Smooth muscle cell (in vitro differentiated cells): Measurements from ENCODE around the gene AXDND1. TPM values are rescaled to one million over a fixed set of nuclear protein-coding genes. Genes with fewer than 3 reads are reported as not detected.
"Not testable (repeated sequence)": the region's sequence is repeated elsewhere in the genome, so short reads cannot be mapped to it uniquely, and the experiment has no call there.

Source experiments
- DNase-seq: peaks from one replicate; lab custom pipeline; 2025; ENCODE audit not compliant: unreplicated experiment; lab: John Stamatoyannopoulos, UW
- H2AFZ ChIP-seq: fragments of 200-600 bp; sonication (generic); 2 replicates; pipeline ENCODE4 v1.6.0; 2016; ENCODE audit warnings: antibody characterized with exemption, low read depth, mild to moderate bottlenecking
- H3F3A ChIP-seq: fragments of 200-600 bp; sonication (generic); 2 replicates; pipeline ENCODE4 v1.6.0; 2017; ENCODE audit warnings: antibody characterized with exemption, low read depth
- H3K27ac ChIP-seq: fragments of 200-600 bp; sonication (generic); 2 replicates; pipeline ENCODE4 v1.5.1; 2016; ENCODE audit warnings: low read depth, mild to moderate bottlenecking
- H3K27me3 ChIP-seq: fragments of 200-600 bp; sonication (generic); 2 replicates; pipeline ENCODE4 v1.6.1; 2016; ENCODE audit warnings: low read depth, mild to moderate bottlenecking
- H3K36me3 ChIP-seq: fragments of 200-600 bp; sonication (generic); 2 replicates; pipeline ENCODE4 v1.5.1; 2016; ENCODE audit warnings: low read depth
- H3K4me1 ChIP-seq: fragments of 200-600 bp; sonication (generic); 2 replicates; pipeline ENCODE4 v1.5.1; 2016; ENCODE audit warnings: low read depth
- H3K4me2 ChIP-seq: fragments of 200-600 bp; sonication (generic); 2 replicates; pipeline ENCODE4 v1.6.0; 2016; ENCODE audit warnings: mild to moderate bottlenecking
- H3K4me3 ChIP-seq: fragments of 200-600 bp; sonication (generic); 2 replicates; pipeline ENCODE4 v1.5.1; 2016; ENCODE audit warnings: mild to moderate bottlenecking
- H3K79me2 ChIP-seq: fragments of 200-600 bp; sonication (generic); 2 replicates; pipeline ENCODE4 v1.6.0; 2016; ENCODE audit warnings: low read depth, mild to moderate bottlenecking
- H3K9ac ChIP-seq: fragments of 200-600 bp; sonication (generic); 2 replicates; pipeline ENCODE4 v1.6.0; 2016; ENCODE audit warnings: low read depth
- H3K9me3 ChIP-seq: fragments of 200-600 bp; sonication (generic); replicated peaks from 2 replicates; pipeline ENCODE4 v1.5.1; 2016; ENCODE audit warnings: low read depth
- H4K20me1 ChIP-seq: fragments of 200-600 bp; sonication (generic); 2 replicates; pipeline ENCODE4 v1.6.0; 2016; ENCODE audit warnings: low read depth
- WGBS: methylation state at CpG from one replicate; pipeline ENCODE4 v1.1.7; 2016; ENCODE audit warnings: low lambda C conversion rate; 5-methylcytosine and 5-hydroxymethylcytosine counted together
- polyA plus RNA-seq: library from polyadenylated mRNA; unstranded; fragments of >200 nt; fragmentation: Nextera tagmentation; extraction: Ambion mirVana; gene quantifications from 2 replicates; pipeline ENCODE4 v1.2.1, GENCODE V29; 2016
- total RNA-seq: library from RNA; depleted of rRNA; stranded (reverse); fragments of >200 nt; gene quantifications from 2 replicates; pipeline ENCODE4 v1.2.3, GENCODE V29; 2014
- TF ChIP-seq, protein P1 (sequence below): fragments of 200-600 bp; sonication (generic); IDR thresholded peaks from 2 replicates; pipeline ENCODE4 v1.5.1; 2017; ENCODE audit warnings: borderline replicate concordance, mild to moderate bottlenecking, antibody characterized with exemption; ENCODE audit not compliant: insufficient read depth, poor library complexity, severe bottlenecking

The AXDND1 gene
- total and polyA plus RNA-seq, 2 experiments from 2014 or later, result 0.41 TPM; not detected in 1

DNA sequence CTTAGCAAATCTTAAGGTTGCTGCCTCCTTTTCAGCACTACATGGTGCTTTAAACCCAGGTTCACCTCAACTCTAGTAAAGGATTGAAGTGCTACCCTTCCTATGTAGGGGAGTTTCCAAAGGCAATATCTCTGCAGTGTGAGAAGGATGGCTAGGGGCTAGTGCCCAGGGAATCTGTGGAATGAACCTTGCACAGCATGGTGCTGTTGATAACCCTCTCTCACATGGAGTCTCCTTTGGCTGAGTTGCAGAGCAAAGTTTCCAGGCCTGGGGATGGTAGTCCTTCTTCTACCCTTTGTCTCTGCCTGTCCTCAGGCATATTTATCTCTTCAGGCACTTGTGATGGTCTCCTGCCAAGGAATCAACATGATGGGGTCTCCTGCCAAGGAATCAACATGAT lies 59.4 kb downstream of the AXDND1 start:
- H3K27me3 ChIP-seq, result no peaks in the 10 kb centered on the region
- H4K20me1 ChIP-seq, result no peaks in the 10 kb centered on the region
- H3K4me3 ChIP-seq, result no peak overlapping the region
- H3K27ac ChIP-seq, result no peak overlapping the region
- TF ChIP-seq, protein P1, sequence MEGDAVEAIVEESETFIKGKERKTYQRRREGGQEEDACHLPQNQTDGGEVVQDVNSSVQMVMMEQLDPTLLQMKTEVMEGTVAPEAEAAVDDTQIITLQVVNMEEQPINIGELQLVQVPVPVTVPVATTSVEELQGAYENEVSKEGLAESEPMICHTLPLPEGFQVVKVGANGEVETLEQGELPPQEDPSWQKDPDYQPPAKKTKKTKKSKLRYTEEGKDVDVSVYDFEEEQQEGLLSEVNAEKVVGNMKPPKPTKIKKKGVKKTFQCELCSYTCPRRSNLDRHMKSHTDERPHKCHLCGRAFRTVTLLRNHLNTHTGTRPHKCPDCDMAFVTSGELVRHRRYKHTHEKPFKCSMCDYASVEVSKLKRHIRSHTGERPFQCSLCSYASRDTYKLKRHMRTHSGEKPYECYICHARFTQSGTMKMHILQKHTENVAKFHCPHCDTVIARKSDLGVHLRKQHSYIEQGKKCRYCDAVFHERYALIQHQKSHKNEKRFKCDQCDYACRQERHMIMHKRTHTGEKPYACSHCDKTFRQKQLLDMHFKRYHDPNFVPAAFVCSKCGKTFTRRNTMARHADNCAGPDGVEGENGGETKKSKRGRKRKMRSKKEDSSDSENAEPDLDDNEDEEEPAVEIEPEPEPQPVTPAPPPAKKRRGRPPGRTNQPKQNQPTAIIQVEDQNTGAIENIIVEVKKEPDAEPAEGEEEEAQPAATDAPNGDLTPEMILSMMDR, result no peak
- H3F3A ChIP-seq, result no peaks in the 10 kb centered on the region
- H3K9ac ChIP-seq, result no peak overlapping the region
- H3K4me2 ChIP-seq, result no peak overlapping the region
- H3K79me2 ChIP-seq, result no peaks in the 10 kb centered on the region
- H3K9me3 ChIP-seq, result peaks cover 10% of the 10 kb centered on the region
- no peaks in the 10 kb centered on the region for H3K4me1 ChIP-seq
- DNase-seq, result no peak
- H3K36me3 ChIP-seq, result no peaks in the 10 kb centered on the region
- H2AFZ ChIP-seq, result no peak overlapping the region

DNA sequence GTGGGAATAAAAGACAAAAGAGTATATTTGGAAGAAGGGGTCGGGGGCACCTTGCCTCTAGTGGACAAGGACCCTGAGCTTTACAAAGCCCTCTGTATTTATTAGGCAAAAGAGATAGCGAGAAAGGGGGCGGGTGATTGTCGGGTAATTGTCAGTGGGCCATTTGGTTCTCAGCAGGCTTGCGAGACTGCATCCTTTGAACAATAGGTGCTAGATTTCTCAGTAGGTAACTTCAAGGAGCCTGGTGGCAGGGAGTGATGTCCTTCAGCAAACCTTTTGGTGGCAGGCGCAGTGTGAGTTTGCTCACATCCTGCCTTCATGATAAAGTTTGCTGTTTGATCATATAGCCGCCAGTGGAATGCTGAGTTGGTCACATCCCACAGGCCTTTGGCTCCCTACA lies 71.4 kb downstream of the AXDND1 start:
- H4K20me1 ChIP-seq, result no peaks in the 10 kb centered on the region
- no peaks in the 10 kb centered on the region for H3K4me1 ChIP-seq
- H3K36me3 ChIP-seq, result no peaks in the 10 kb centered on the region
- H3K9ac ChIP-seq, result no peak overlapping the region
- no peaks in the 10 kb centered on the region for H3F3A ChIP-seq
- 89% methylated on average over 7 of the region's 7 CpGs for WGBS
- H3K27ac ChIP-seq, result no peak overlapping the region
- H3K4me2 ChIP-seq, result no peak overlapping the region
- H3K4me3 ChIP-seq, result no peak overlapping the region
- no peak overlapping the region for H2AFZ ChIP-seq
- no peaks in the 10 kb centered on the region for H3K79me2 ChIP-seq
- no peak for DNase-seq
- no peaks in the 10 kb centered on the region for H3K27me3 ChIP-seq
- TF ChIP-seq, protein P1, result no peak
- H3K9me3 ChIP-seq, result no peaks in the 10 kb centered on the region

DNA sequence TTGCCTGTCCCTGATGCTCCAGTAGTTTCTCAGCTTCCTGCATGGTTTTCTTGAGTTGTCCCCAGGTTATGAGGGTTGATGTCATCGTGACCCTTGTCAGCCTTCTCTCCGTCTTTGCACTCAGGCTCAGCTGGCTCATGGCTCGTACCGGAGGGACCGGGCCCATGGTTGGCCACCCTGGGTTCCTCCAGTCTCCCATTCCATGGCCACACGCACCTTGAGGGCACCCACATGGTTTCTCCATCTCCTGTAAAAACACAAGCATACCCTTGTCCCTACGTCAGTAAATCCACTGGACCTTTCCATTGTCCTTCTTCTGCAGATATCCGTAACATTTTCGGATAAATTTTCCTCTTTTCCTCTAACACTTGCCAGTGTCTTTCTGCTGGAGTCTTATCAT lies 73.9 kb downstream of the AXDND1 start:
- not testable (repeated sequence) for H4K20me1 ChIP-seq, H3K9ac ChIP-seq, H3K27ac ChIP-seq, H3F3A ChIP-seq, DNase-seq, H2AFZ ChIP-seq, H3K9me3 ChIP-seq, H3K27me3 ChIP-seq, H3K79me2 ChIP-seq, H3K36me3 ChIP-seq, H3K4me2 ChIP-seq, H3K4me3 ChIP-seq, H3K4me1 ChIP-seq
- 87% methylated on average over 9 of the region's 9 CpGs for WGBS

DNA sequence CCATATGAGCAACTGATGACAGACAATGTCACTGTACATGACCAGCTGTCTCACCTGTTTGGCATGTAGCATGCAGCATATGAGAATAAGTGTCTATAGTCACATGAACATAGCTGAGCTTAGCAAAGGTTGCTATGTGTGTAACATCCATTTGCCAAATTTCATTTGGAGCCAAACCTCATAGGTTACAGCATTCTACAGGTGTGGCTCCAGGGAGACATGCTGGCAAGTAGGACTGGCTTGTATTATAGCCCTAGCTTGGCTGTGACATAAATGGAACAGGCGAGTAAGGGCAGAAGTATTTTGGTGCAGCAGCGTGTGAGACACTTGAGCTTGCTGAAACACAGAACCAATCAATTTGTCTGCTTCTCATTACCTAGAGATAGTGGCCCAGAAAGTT lies 74.5 kb downstream of the AXDND1 start:
- 71% methylated on average over 2 of the region's 2 CpGs for WGBS
- H3F3A ChIP-seq, H3K4me2 ChIP-seq, H3K9me3 ChIP-seq, H4K20me1 ChIP-seq, H3K36me3 ChIP-seq, H3K4me1 ChIP-seq, H3K79me2 ChIP-seq, H3K4me3 ChIP-seq, H3K27ac ChIP-seq, H3K27me3 ChIP-seq, DNase-seq, H2AFZ ChIP-seq, H3K9ac ChIP-seq: not testable (repeated sequence)

DNA sequence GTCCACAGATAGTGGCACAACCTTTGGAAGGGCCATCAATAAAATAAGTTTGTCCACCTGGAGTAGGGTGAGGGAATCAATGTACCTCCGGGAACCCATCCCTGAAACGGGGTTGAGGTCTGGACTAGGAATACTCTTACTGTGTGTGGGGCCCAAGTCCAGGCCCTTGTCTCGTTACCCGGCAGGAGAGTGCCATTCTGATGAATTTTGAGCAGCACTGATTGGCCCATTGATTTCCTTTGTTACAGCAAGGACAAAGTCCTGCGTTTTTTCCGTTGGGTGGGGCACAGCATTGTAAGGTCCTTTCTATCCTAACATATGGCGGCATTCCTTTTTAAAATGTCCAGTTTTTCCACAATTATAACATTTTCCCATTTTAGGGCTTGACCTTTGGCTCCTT lies 75.2 kb downstream of the AXDND1 start:
- WGBS, result 83% methylated on average over 7 of the region's 7 CpGs
- TF ChIP-seq, protein P1, result no peak
- H3K27ac ChIP-seq, result no peak overlapping the region

More for the DNA sequence above, 75.2 kb downstream of the AXDND1 start:
- Histone ChIP-seq H2AFZ (no peak overlapping the region), H3K9ac (no peak overlapping the region), H3K79me2 (no peaks in the 10 kb centered on the region), H3K4me3 (no peak overlapping the region), H3K9me3 (no peaks in the 10 kb centered on the region), H3K27me3 (no peaks in the 10 kb centered on the region), H3K4me1 (no peaks in the 10 kb centered on the region), H4K20me1 (no peaks in the 10 kb centered on the region), H3K36me3 (no peaks in the 10 kb centered on the region), H3F3A (no peaks in the 10 kb centered on the region), H3K4me2 (no peak overlapping the region)
- DNase-seq, result no peak
